Testis (tissue), 3 donors: ENCODE results near the gene PAK5. TPM values are rescaled to one million over a fixed set of nuclear protein-coding genes. Genes with fewer than 3 reads are reported as not detected.

Source experiments
- DNase-seq: peaks from one replicate; pipeline ENCODE4 v3.0.0-alpha.2; 2019
- H3K27ac ChIP-seq, 2 donors: fragments of 200-600 bp; sonication (generic); one replicate each; pipeline ENCODE4 v1.5.1; 2019
- H3K27me3 ChIP-seq: fragments of 200-600 bp; sonication (generic); one replicate; pipeline ENCODE4 v1.5.1; 2019
- H3K36me3 ChIP-seq: fragments of 200-600 bp; sonication (generic); one replicate; pipeline ENCODE4 v1.5.1; 2017; ENCODE audit warnings: low read depth; ENCODE audit errors: missing control alignments
- H3K4me1 ChIP-seq: fragments of 200-600 bp; sonication (generic); one replicate; pipeline ENCODE4 v1.5.1; 2019
- H3K4me3 ChIP-seq, 2 donors: fragments of 200-600 bp; sonication (generic); one replicate each; pipeline ENCODE4 v1.5.1; 2017 to 2019
- H3K9me3 ChIP-seq: fragments of 200-600 bp; sonication (generic); one replicate; pipeline ENCODE4 v1.5.1; 2017
- POLR2A ChIP-seq: fragments of 450-650 bp; IDR thresholded peaks from one replicate; pipeline ENCODE4 v1.6.1; 2017; ENCODE audit warnings: antibody characterized with exemption, mild to moderate bottlenecking, moderate library complexity
- WGBS, 2 donors: methylation state at CpG; one replicate each; pipeline ENCODE4 v1.1.5; 2018; 5-methylcytosine and 5-hydroxymethylcytosine counted together
- intact Hi-C: fragments of 100-400 bp; cut with DNase I; formaldehyde crosslinking; loops from one replicate; pipeline ENCODE4 v1.15.1; 2023; ENCODE audit warnings: low total_unique reads
- polyA plus RNA-seq: library from polyadenylated mRNA; stranded (reverse); fragments of 350-450 nt; fragmentation: Illumina TruSeq; extraction: RNeasy Lipid Tissue Mini Kit (QIAGEN cat#74804); gene quantifications from one replicate; pipeline ENCODE4 v1.2.3, GENCODE V29; 2014; ENCODE audit warnings: low read depth, low replicate concordance; ENCODE audit not compliant: insufficient read depth
- total RNA-seq, 2 donors: library from RNA; depleted of rRNA; stranded (reverse); fragments of >200 nt; gene quantifications; one replicate each; pipeline ENCODE4 v1.2.3, GENCODE V29; 2016
- TF ChIP-seq, protein P1 (sequence below), 3 experiments: fragments of 450-650 bp in 2 of 3; fragments of 200-600 bp in 1 of 3; sonication (generic) in 1 of 3; IDR thresholded peaks; one replicate each; pipeline ENCODE4 v1.5.1; 2016 to 2019; ENCODE audit warnings: antibody characterized with exemption in 3 of 3, mild to moderate bottlenecking in 2 of 3, moderate library complexity in 1 of 3

PAK5 gene
- total and polyA plus RNA-seq, 3 donors from 2014 or later = 0.21 to 0.87 (median 0.31) TPM

DNA sequence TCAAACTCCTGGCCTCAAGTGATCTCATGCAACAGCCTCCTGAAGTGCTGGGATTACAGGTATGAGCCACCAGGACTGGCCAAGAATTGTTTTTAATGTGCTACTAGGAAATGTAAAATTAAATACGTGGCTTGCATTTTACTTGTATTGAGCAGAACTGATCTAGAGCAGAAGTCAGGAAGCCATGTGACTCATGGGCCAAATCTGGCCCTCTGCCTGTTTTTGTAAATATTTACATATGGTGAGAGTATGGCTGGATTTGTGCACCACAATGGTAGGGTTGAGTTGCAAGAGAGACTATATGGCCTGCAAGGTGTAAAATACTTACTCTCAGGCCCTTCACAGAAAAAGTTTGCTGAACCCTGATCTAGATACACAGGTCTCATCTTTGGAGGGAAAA, 248.7 kb downstream of the PAK5 start:
- intact Hi-C loops = no loop called here
- Histone ChIP-seq H3K4me3 (no peak overlapping the region), H3K4me1 (no peaks in the 10 kb centered on the region), H3K27me3 (no peaks in the 10 kb centered on the region), H3K27ac (no peak overlapping the region), H3K36me3 (no peaks in the 10 kb centered on the region), H3K9me3 (no peaks in the 10 kb centered on the region)
- WGBS, 2 donors = 82 to 100% methylated on average over 1 of the region's 1 CpG
- no peak for DNase-seq
- TF ChIP-seq, protein P1, sequence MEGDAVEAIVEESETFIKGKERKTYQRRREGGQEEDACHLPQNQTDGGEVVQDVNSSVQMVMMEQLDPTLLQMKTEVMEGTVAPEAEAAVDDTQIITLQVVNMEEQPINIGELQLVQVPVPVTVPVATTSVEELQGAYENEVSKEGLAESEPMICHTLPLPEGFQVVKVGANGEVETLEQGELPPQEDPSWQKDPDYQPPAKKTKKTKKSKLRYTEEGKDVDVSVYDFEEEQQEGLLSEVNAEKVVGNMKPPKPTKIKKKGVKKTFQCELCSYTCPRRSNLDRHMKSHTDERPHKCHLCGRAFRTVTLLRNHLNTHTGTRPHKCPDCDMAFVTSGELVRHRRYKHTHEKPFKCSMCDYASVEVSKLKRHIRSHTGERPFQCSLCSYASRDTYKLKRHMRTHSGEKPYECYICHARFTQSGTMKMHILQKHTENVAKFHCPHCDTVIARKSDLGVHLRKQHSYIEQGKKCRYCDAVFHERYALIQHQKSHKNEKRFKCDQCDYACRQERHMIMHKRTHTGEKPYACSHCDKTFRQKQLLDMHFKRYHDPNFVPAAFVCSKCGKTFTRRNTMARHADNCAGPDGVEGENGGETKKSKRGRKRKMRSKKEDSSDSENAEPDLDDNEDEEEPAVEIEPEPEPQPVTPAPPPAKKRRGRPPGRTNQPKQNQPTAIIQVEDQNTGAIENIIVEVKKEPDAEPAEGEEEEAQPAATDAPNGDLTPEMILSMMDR (IDR thresholded peaks at IDR 0.05) = no peak
- no peak for TF ChIP-seq POLR2A

GRCh38 chr20:9588706-9589105, 250.2 kb downstream of the PAK5 start:
- intact Hi-C loops = no loop called here
- no peaks in the 10 kb centered on the region for H3K4me1 ChIP-seq

DNA sequence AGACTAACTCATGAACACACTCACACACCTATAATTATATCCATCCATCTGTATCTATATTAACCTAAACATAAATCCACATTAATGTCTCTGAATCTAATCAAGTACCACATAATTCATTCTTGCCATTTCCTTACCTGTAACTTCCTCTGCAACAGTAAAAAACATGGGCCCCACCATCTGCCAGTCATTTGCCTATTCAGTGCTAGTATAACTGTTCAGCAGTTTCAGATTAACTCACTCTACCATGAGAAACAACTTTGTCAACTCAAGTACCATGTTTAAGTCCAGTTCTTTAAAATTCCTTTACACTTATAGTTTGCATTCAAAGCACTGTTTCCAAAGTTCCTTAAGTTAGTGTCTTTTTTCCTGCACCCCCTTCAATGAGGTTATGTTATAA, 255.7 kb downstream of the PAK5 start:
- intact Hi-C loops = no loop called here
- Histone ChIP-seq H3K4me1 (no peaks in the 10 kb centered on the region), H3K4me3 (no peak overlapping the region), H3K36me3 (no peaks in the 10 kb centered on the region), H3K9me3 (no peaks in the 10 kb centered on the region), H3K27me3 (no peaks in the 10 kb centered on the region), H3K27ac (no peak overlapping the region)
- DNase-seq = no peak
- TF ChIP-seq POLR2A = no peak
- TF ChIP-seq, protein P1 (IDR thresholded peaks at IDR 0.05) = no peak

More at GRCh38 chr20:9588706-9589105, 250.2 kb downstream of the PAK5 start:
- 49 to 53% methylated on average over 1 of the region's 1 CpG for WGBS, 2 donors
- no peaks in the 10 kb centered on the region for H3K36me3 ChIP-seq
- no peaks in the 10 kb centered on the region for H3K27me3 ChIP-seq
- no peaks in the 10 kb centered on the region for H3K9me3 ChIP-seq
- no peak overlapping the region for H3K4me3 ChIP-seq
- no peak overlapping the region for H3K27ac ChIP-seq
- no peak for TF ChIP-seq POLR2A
- TF ChIP-seq, protein P1 (IDR thresholded peaks at IDR 0.05) = no peak
- DNase-seq = no peak

DNA sequence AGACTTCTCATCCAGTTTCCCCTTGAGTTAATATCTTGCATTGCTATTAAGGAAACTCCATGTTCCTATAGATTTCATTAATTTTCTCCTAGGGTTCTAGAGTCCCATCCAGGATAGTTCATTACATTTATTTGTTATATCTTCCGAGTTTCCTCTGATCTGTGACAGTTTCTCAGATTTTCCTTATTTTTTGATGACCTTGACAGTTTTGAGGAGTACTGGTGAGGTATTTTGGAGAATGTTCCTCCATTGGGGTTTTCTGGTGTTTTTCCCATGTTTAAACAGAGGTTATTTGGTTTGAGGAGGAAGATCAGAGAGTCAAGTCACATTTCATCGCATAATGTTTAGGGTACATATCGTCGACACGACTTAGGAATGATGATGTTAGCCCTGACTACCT, 256.7 kb downstream of the PAK5 start:
- WGBS, 2 donors = 84 to 87% methylated on average over 5 of the region's 5 CpGs
- Histone ChIP-seq H3K27ac (no peak overlapping the region), H3K36me3 (no peaks in the 10 kb centered on the region), H3K4me3 (no peak overlapping the region), H3K4me1 (no peaks in the 10 kb centered on the region), H3K27me3 (no peaks in the 10 kb centered on the region), H3K9me3 (no peaks in the 10 kb centered on the region)
- intact Hi-C loops = no loop called here
- TF ChIP-seq, protein P1 (IDR thresholded peaks at IDR 0.05) = no peak
- TF ChIP-seq POLR2A = no peak
- no peak for DNase-seq

DNA sequence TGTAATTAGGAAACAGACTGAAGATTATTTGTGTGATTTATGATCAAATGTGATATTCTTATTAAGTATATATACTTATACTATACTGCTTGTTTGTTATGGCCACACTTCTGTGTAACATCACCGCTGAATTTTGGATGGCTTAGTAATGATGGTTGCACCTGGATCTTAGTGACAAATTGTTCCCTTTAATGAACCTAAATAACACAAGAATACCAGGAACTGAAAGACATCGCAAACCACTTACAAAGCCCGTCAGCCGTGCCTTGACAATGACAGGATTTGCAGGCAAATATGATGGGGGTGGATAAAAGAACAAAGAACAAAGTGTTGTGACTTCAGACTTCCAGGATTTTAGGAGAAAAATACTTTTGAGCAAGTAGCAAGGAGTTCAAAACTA, 257.4 kb downstream of the PAK5 start:
- H3K36me3 ChIP-seq = no peaks in the 10 kb centered on the region
- no peak overlapping the region for H3K27ac ChIP-seq
- WGBS, 2 donors = 59% methylated on average over 4 of the region's 4 CpGs
- H3K9me3 ChIP-seq = no peaks in the 10 kb centered on the region
- DNase-seq = no peak
- TF ChIP-seq, protein P1 (IDR thresholded peaks at IDR 0.05) = no peak
- TF ChIP-seq POLR2A = no peak
- H3K27me3 ChIP-seq = no peaks in the 10 kb centered on the region
- H3K4me1 ChIP-seq = no peaks in the 10 kb centered on the region
- intact Hi-C loops = no loop called here
- H3K4me3 ChIP-seq = no peak overlapping the region
